HL-60 (cell line): Measurements from ENCODE around the gene CDH7.

Source experiments
- DNase-seq, 2 experiments: peaks; one replicate each; pipeline ENCODE4 v3.0.0-alpha.2; 2010 to 2020; ENCODE audit warnings: low read depth in 1 of 2, low spot score in 1 of 2
- H3K27ac ChIP-seq: fragments of 250-450 bp; sonication (Bioruptor Pico); replicated peaks from 2 replicates; pipeline ENCODE4 v1.5.1; 2020; ENCODE audit warnings: mild to moderate bottlenecking, moderate library complexity
- H3K27me3 ChIP-seq: fragments of 250-450 bp; sonication (Bioruptor Pico); 2 replicates; pipeline ENCODE4 v1.5.1; 2021; ENCODE audit warnings: mild to moderate bottlenecking, moderate library complexity; ENCODE audit not compliant: insufficient read depth, poor library complexity, severe bottlenecking
- H3K4me3 ChIP-seq: replicated peaks from 2 replicates; pipeline ENCODE4 v1.5.1; 2011; ENCODE audit warnings: mild to moderate bottlenecking, control low read depth, low read length; ENCODE audit not compliant: insufficient read depth
- GABPA ChIP-seq: IDR thresholded peaks from 2 replicates; pipeline ENCODE4 v1.6.1; 2012; ENCODE audit warnings: low read depth
- POLR2AphosphoS5 ChIP-seq: IDR thresholded peaks from 2 replicates; pipeline ENCODE4 v1.6.1; 2012; ENCODE audit warnings: low read depth
- SPI1 ChIP-seq: IDR thresholded peaks from 2 replicates; pipeline ENCODE4 v1.6.1; 2012; ENCODE audit warnings: low read depth, mild to moderate bottlenecking, borderline replicate concordance
- long read RNA-seq: library from polyadenylated mRNA; unstranded; transcript quantifications from one replicate; pipeline ENCODE4 v2.0.0, GENCODE V29; 2020
- TF ChIP-seq, protein P1 (sequence below): IDR thresholded peaks from 2 replicates; pipeline ENCODE4 v1.6.1; 2012; ENCODE audit warnings: low read depth; ENCODE audit not compliant: insufficient replicate concordance
- TF ChIP-seq, protein P2 (sequence below): IDR thresholded peaks from one replicate; pipeline ENCODE4 v1.5.1; 2011; ENCODE audit warnings: low read length, control low read depth, inconsistent platforms; ENCODE audit not compliant: insufficient read depth

CDH7 gene, protein sequence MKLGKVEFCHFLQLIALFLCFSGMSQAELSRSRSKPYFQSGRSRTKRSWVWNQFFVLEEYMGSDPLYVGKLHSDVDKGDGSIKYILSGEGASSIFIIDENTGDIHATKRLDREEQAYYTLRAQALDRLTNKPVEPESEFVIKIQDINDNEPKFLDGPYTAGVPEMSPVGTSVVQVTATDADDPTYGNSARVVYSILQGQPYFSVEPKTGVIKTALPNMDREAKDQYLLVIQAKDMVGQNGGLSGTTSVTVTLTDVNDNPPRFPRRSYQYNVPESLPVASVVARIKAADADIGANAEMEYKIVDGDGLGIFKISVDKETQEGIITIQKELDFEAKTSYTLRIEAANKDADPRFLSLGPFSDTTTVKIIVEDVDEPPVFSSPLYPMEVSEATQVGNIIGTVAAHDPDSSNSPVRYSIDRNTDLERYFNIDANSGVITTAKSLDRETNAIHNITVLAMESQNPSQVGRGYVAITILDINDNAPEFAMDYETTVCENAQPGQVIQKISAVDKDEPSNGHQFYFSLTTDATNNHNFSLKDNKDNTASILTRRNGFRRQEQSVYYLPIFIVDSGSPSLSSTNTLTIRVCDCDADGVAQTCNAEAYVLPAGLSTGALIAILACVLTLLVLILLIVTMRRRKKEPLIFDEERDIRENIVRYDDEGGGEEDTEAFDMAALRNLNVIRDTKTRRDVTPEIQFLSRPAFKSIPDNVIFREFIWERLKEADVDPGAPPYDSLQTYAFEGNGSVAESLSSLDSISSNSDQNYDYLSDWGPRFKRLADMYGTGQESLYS
- long read RNA-seq, partial matches to known transcripts = 0 of 1 reads
- long read RNA-seq, other reads (novel, unspliced or antisense) = 1 of 1 reads

DNA sequence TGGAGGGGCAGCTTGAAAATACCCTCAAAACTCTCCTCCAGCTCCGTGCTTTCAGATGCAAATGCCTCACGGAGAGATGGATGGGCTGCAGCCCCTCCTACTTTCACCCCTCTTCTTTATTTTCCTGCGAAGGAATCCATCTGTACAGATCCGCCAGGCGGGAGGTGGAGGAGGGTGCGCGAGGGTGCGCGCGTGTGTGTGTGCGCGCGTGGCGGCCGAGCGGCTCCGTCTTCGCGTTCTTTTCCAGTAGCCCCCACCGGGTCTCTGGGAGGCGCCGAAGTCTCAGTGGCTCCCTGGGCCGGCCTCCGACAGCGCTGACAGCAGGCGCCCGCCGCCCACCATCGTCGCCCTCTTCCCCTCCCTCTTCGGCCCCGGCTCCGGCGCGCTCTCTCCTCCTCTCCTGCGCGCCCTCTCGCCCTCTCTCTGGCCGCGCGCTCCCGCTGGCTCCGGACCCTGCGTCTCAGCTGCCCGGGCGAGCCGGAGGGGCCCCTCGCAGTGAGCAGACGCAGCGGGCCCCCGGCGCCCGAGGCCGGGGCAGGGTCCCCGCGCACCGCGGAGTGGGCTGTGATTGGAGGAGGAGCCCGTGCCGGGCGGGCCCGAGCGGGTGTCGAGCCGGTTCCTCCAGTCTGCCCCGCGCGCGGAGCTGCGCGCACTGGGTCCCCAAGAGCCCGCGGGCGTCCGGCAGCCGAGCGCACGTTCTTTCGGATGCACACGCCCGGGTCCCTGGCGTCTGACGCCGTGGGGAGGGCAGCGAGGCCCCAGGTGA, at the start of gene CDH7:
TSS of gene CDH7 (plus strand) at position 624 of the 766 bp plus-strand sequence. CDS start 11,831 bp downstream, outside the sequence.
- no peak for DNase-seq
- Histone ChIP-seq H3K27ac (no peak within 1 kb of the TSS), H3K27me3 (peaks cover 54% of the 10 kb centered on the region), H3K4me3 (no peak within 1 kb of the TSS)
- TF ChIP-seq, protein P1, sequence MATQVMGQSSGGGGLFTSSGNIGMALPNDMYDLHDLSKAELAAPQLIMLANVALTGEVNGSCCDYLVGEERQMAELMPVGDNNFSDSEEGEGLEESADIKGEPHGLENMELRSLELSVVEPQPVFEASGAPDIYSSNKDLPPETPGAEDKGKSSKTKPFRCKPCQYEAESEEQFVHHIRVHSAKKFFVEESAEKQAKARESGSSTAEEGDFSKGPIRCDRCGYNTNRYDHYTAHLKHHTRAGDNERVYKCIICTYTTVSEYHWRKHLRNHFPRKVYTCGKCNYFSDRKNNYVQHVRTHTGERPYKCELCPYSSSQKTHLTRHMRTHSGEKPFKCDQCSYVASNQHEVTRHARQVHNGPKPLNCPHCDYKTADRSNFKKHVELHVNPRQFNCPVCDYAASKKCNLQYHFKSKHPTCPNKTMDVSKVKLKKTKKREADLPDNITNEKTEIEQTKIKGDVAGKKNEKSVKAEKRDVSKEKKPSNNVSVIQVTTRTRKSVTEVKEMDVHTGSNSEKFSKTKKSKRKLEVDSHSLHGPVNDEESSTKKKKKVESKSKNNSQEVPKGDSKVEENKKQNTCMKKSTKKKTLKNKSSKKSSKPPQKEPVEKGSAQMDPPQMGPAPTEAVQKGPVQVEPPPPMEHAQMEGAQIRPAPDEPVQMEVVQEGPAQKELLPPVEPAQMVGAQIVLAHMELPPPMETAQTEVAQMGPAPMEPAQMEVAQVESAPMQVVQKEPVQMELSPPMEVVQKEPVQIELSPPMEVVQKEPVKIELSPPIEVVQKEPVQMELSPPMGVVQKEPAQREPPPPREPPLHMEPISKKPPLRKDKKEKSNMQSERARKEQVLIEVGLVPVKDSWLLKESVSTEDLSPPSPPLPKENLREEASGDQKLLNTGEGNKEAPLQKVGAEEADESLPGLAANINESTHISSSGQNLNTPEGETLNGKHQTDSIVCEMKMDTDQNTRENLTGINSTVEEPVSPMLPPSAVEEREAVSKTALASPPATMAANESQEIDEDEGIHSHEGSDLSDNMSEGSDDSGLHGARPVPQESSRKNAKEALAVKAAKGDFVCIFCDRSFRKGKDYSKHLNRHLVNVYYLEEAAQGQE = no peak
- TF ChIP-seq SPI1 = no peak
- TF ChIP-seq POLR2AphosphoS5 = no peak
- no peak for TF ChIP-seq GABPA
- TF ChIP-seq, protein P2, sequence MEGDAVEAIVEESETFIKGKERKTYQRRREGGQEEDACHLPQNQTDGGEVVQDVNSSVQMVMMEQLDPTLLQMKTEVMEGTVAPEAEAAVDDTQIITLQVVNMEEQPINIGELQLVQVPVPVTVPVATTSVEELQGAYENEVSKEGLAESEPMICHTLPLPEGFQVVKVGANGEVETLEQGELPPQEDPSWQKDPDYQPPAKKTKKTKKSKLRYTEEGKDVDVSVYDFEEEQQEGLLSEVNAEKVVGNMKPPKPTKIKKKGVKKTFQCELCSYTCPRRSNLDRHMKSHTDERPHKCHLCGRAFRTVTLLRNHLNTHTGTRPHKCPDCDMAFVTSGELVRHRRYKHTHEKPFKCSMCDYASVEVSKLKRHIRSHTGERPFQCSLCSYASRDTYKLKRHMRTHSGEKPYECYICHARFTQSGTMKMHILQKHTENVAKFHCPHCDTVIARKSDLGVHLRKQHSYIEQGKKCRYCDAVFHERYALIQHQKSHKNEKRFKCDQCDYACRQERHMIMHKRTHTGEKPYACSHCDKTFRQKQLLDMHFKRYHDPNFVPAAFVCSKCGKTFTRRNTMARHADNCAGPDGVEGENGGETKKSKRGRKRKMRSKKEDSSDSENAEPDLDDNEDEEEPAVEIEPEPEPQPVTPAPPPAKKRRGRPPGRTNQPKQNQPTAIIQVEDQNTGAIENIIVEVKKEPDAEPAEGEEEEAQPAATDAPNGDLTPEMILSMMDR = no peak

DNA sequence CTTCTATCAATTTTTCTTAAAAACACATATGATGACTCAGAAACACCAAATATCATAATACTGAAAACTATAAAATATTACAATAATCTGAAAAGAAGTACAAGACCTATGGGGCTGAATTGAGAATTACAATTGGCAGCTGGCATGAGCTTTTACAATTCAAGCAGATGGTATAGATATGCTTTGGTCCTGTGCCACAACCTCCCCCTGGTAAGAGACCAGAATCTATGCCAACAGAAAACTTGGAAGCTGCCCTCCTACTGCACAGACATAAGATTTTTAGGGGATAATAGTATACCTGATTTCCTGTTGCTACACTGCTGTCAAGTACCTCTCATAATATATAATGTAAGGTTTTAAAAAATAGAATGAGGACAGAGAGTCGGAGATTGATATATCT, 46.8 kb upstream of the CDH7 start:
- no peak for TF ChIP-seq SPI1
- no peak for TF ChIP-seq GABPA
- TF ChIP-seq, protein P1 = no peak
- TF ChIP-seq, protein P2 = no peak
- TF ChIP-seq POLR2AphosphoS5 = no peak
- Histone ChIP-seq H3K4me3 (no peak overlapping the region), H3K27ac (no peak overlapping the region), H3K27me3 (no peaks in the 10 kb centered on the region)
- DNase-seq = no peak

DNA sequence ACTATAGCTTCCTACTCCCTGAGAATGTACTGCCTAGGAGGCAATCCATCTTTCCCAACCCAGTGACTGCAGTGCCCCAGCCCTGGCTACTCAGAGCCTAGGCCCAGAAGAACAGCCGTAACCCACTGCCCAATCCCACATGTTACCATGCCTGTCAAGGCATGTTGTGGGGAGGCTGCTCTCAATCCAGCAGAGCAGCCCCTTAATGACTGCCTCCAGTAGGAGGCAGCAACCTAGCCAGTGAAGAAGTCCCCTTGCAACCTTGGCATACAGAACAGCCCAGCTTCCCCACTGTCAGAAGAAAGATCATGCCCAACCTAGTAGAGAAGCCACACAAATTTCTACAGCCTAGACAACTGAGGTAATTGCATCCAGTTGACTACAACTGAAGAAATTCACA, 44.2 kb upstream of the CDH7 start:
- Histone ChIP-seq H3K4me3 (no peak overlapping the region), H3K27me3 (no peaks in the 10 kb centered on the region), H3K27ac (no peak overlapping the region)
- no peak for DNase-seq
- TF ChIP-seq, protein P1 = no peak
- TF ChIP-seq GABPA = no peak
- TF ChIP-seq POLR2AphosphoS5 = no peak
- TF ChIP-seq, protein P2 = no peak
- TF ChIP-seq SPI1 = no peak
